Muscle layer of duodenum (tissue), 2 donors: ENCODE data around the gene CNRIP1.

ENCODE experiments used
- H3K27ac ChIP-seq: one replicate; pipeline ENCODE4 v1.7.0; 2013; ENCODE audit warnings: mild to moderate bottlenecking, low read length
- H3K27me3 ChIP-seq: one replicate; pipeline ENCODE4 v1.7.0; 2013; ENCODE audit warnings: low read depth, mild to moderate bottlenecking, control low read depth, low read length
- H3K36me3 ChIP-seq, 2 donors: one replicate each; pipeline ENCODE4 v1.7.0; 2013; ENCODE audit warnings: low read length in 2 of 2, control low read depth in 1 of 2, mild to moderate bottlenecking in 1 of 2; ENCODE audit not compliant: insufficient read depth in 2 of 2, control insufficient read depth in 1 of 2
- H3K4me1 ChIP-seq, 2 donors: one replicate each; pipeline ENCODE4 v1.7.0; 2013; ENCODE audit warnings: low read length in 2 of 2, mild to moderate bottlenecking in 2 of 2, control low read depth in 1 of 2, moderate library complexity in 1 of 2; ENCODE audit not compliant: insufficient read depth in 2 of 2, control insufficient read depth in 1 of 2
- H3K4me3 ChIP-seq, 2 donors: one replicate each; pipeline ENCODE4 v1.7.0; 2013; ENCODE audit warnings: low read length in 2 of 2, low read depth in 1 of 2, mild to moderate bottlenecking in 1 of 2
- H3K9me3 ChIP-seq, 2 donors: one replicate each; pipeline ENCODE4 v1.7.0; 2013; ENCODE audit warnings: low read length in 2 of 2, control low read depth in 1 of 2, mild to moderate bottlenecking in 1 of 2; ENCODE audit not compliant: control insufficient read depth in 1 of 2
- donor health status: healthy.

Gene CNRIP1

DNA sequence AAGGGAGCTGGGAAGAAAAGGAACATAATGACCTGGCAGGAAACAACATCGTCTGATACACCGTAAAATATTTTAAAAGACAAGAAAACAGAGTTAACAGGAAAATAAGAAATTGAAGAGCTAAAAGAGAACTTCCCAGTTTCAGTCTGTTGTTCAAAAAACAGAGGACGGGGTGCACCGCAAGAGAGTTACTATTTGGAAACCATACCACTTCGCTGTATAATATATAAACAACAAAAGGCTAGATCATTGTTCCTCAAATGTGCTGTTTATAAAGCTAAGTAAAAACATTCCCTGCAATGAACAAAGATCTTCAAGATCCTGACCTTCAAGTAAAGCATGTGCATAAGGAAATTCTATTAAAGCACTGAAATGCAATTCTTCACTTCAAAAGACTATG is 69.6 kb downstream of the CNRIP1 start:
- Histone ChIP-seq H3K27me3 (no peaks in the 10 kb centered on the region), H3K27ac (peak overlapping the region; percentile 97), H3K36me3 (peaks cover 0 to 9% of the 10 kb centered on the region in 2 donors), H3K9me3 (no peaks in the 10 kb centered on the region), H3K4me3 (peak overlapping the region; percentile 91 to 95), H3K4me1 (peaks cover 24 to 48% of the 10 kb centered on the region in 2 donors)

DNA sequence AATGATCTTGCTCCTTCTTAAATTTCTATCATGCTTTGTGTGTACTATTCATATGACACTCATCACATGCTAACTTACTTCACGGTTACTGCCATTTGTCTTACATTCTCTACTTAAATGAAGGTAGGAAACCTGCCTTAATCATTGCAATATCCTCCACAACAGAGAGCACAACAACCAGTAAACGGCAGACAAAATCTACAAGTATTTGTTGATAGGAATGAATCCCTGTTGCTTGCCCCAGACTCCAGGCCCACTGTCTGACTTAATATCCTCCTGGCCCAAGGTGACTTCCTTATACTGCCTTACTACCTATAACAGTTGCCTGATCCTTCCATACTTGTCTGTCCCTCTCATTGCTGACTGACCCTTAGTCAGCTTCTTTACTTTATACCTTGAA is 70.9 kb downstream of the CNRIP1 start:
- Histone ChIP-seq H3K27me3 (no peaks in the 10 kb centered on the region), H3K9me3 (no peaks in the 10 kb centered on the region), H3K36me3 (peaks cover 0 to 9% of the 10 kb centered on the region in 2 donors), H3K4me3 (peak overlapping the region in 1 of 2 donors; percentile 17), H3K27ac (no peak overlapping the region), H3K4me1 (peaks cover 20 to 54% of the 10 kb centered on the region in 2 donors)

GRCh38 chr2:68248361-68248760 is 71.4 kb downstream of the CNRIP1 start:
- H3K4me1 ChIP-seq: peaks cover 20 to 54% of the 10 kb centered on the region in 2 donors
- no peaks in the 10 kb centered on the region for H3K9me3 ChIP-seq
- peak overlapping the region; percentile 13 for H3K27ac ChIP-seq
- H3K36me3 ChIP-seq: peaks cover 0 to 7% of the 10 kb centered on the region in 2 donors
- H3K27me3 ChIP-seq: no peaks in the 10 kb centered on the region
- H3K4me3 ChIP-seq: peak overlapping the region in 1 of 2 donors; percentile 17

- Histone ChIP-seq H3K4me1 (peaks cover 20 to 67% of the 10 kb centered on the region in 2 donors), H3K36me3 (no peaks in the 10 kb centered on the region), H3K27ac (no peak overlapping the region), H3K9me3 (no peaks in the 10 kb centered on the region), H3K4me3 (no peak overlapping the region), H3K27me3 (no peaks in the 10 kb centered on the region)
Observed at GRCh38 chr2:68246396-68246795, 73.4 kb downstream of the CNRIP1 start.

- Histone ChIP-seq H3K27ac (no peak overlapping the region), H3K27me3 (no peaks in the 10 kb centered on the region), H3K4me3 (no peak overlapping the region), H3K9me3 (no peaks in the 10 kb centered on the region), H3K4me1 (peaks cover 20 to 72% of the 10 kb centered on the region in 2 donors), H3K36me3 (no peaks in the 10 kb centered on the region)
Observed at GRCh38 chr2:68245672-68246071, 74.1 kb downstream of the CNRIP1 start.

DNA sequence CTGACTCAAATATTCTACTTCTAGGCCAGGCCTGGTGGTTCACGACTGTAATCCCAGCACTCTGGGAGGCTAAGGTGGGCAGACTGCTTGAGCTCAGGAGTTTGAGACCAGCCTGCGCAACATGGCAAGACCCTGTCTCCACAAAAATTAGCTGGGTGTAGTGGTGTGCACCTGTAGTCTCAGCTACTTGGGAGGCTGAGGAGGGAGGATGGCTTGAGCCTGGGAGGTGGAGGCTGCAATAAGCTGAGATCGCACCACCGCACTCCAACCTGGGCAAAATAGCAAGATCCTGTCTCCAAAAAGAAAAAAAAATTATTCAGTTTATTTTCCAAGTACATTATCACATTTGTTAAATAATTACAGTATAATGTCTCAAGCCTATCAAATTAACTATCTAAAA is 74.7 kb downstream of the CNRIP1 start:
- Histone ChIP-seq H3K27me3 (no peaks in the 10 kb centered on the region), H3K4me3 (no peak overlapping the region), H3K4me1 (peaks cover 20 to 75% of the 10 kb centered on the region in 2 donors), H3K36me3 (no peaks in the 10 kb centered on the region), H3K27ac (no peak overlapping the region), H3K9me3 (no peaks in the 10 kb centered on the region)

DNA sequence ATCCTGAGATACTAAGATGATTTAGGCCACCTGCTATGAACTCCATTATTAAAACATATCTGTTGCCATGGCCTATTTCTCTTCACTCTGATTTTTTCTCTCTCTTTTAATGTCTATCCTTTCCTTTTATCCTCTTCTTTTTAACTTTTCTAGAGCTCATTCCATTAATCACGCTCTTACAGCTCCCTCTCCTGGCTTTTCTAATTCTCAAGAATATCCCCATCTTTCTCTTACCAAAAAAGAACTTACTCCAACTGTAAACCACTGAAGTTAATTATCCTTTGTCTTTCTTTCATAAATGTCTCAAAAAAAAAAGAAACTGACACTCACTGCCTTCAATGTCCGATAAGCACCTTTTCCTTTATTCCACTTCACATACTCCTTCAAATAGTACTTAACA is 75.3 kb downstream of the CNRIP1 start:
- Histone ChIP-seq H3K4me3 (no peak overlapping the region), H3K36me3 (no peaks in the 10 kb centered on the region), H3K4me1 (peaks cover 15 to 75% of the 10 kb centered on the region in 2 donors), H3K27me3 (no peaks in the 10 kb centered on the region), H3K9me3 (no peaks in the 10 kb centered on the region), H3K27ac (no peak overlapping the region)
